Measurements from ENCODE around the gene EFNA5. TPM values are rescaled to one million over a fixed set of nuclear protein-coding genes. Genes with fewer than 3 reads are reported as not detected.

Gene EFNA5
- total RNA-seq, 1 experiment from 2014 or later, result 5.8 TPM

DNA sequence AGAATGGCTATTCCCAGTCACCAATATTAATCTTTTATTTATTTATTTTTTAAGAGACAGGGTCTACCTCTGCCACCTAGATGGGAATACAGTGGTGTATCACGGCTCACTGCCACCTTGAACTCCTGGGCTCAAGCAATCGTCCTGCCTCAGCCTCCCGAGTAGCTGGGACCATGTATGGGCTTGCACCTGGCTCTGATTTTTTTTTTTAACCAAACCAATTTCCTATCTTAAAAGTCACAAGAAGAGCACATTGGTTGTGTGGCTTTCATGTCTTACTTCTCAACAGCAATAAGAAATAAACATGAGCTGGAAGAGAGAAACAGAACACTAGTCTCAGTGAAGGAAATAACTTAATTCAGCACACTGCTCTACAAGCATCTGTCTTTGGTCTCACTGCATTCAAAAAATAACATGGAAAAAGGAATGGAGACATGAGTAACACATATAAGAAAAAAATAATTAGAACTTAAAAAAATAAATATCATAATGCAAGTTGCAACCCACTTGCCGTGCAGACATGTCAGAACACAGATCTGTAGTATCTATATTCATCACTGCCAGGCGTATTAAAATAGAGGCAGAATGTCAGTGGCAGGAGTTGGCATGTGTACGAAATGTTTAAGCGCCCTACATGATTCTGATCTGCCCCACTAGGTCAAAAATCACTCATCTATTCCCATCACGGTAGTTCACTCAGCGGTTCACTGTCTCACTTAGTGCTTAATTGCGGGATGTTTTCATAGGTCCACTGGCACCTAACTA, 66.4 kb downstream of the EFNA5 start:
- no peak for DNase-seq (ENCODE audit: low read depth)

DNA sequence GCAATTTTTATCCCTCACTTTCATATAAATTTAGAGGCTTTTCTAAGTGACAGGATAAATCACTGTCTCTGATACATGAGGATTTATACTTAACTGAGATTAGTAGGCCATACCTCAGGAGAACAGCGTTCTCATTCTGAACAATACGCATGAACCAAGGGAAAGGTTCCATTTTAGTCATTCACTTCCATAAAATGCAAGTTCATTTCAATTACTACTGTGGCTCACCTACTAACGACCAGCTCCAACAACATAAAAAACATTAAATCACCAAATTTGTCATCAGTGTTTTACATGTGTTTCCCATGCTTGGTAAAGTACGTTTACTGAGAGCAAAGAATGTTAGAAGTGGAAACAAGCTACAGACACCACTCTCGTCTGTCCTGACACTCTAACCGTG, 67.4 kb downstream of the EFNA5 start:
- DNase-seq (ENCODE audit: low read depth), result no peak

DNA sequence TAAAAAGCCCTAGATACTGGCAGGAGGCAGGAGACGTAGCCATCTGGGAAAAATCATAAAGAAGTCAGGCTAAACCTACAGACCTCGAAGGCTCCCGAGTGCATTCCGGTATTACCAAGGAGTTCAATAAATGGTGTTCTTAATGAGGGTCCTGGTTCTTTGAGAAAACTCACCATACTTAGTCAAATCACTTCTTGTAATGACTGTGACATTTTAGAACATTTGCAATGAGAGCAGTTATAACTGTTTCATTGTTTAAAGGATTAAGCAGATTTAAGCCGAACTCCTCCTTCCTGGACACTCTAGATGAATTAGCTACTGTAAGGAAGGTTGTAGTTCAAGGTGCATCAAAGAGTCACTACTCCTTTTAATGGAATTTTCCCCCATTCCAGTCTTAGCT, 67.8 kb downstream of the EFNA5 start:
- DNase-seq (ENCODE audit: low read depth), result no peak

DNA sequence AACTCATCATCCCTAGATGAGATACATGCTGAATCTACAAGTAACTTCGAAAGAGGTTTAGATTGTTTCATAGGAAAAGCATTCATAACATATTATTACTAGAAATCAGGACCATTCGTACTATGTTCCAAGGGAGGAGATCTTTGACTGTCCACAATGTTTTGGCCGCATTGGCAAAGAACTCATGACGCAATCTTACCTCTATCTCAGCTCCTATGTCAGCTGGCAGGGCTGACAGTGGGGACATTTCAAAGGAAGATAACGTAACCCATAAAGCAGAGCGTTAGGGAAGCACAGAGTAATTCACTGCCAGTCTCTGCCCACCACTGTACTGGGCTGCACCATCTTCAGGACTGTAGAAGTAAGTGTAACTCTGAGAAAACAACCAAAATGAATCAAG, 69.7 kb downstream of the EFNA5 start:
- DNase-seq (ENCODE audit: low read depth), result no peak

DNA sequence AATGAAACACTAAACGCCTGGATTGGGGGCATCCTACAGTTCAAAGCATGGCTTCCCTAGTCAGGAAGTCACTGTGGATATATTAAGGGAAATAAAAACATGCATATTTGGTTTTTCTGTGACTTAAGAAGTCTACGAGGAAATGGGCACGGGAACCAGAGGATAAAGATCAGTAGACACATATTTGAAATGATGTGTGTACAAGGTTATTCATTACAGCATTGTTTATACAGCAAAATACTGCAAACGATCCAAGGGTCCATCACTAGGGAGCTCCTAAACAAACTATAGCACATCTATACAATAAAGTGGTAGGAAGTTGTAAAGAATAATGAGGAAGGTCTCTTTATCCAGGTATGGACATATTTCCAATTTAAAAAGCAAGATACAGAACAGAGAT, 71.8 kb downstream of the EFNA5 start:
- no peak for DNase-seq (ENCODE audit: low read depth)

DNA sequence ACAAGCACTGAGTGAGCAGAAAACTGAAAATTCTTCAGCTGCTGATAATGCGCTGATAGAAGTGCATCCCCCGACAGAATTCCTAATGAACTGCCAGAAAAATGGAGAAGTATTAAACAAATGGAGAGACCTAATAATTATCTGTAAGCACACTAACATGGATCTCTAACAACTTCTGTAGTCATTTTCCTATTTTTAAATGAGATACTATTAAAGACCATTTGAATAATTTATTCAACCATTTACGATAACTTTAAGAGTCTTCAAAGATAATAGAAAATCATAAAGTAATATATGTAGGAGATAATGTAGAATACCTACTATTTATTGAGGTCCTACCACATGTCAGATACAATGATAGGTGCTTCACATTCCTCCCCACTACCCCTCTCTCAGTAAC, 72.9 kb downstream of the EFNA5 start:
- DNase-seq (ENCODE audit: low read depth), result no peak

DNA sequence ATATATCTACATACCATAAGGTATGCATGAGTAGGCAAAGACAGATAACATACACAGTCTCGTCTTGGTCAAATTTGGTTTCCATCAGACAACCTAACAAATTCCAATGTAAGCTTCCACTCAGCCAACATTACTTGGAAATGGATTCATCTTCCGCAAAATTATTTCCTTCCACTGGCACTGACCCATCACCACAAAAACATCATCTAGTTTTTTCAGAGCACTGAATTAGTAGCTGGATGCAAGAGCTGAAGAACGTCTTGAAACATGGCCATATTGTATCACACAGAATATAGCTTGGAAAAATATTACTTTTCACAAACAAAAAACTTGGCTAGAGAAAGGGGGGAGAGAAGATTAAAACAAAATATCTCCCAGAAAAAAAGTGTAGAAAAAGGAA, 73.5 kb downstream of the EFNA5 start:
- DNase-seq (ENCODE audit: low read depth), result no peak

DNA sequence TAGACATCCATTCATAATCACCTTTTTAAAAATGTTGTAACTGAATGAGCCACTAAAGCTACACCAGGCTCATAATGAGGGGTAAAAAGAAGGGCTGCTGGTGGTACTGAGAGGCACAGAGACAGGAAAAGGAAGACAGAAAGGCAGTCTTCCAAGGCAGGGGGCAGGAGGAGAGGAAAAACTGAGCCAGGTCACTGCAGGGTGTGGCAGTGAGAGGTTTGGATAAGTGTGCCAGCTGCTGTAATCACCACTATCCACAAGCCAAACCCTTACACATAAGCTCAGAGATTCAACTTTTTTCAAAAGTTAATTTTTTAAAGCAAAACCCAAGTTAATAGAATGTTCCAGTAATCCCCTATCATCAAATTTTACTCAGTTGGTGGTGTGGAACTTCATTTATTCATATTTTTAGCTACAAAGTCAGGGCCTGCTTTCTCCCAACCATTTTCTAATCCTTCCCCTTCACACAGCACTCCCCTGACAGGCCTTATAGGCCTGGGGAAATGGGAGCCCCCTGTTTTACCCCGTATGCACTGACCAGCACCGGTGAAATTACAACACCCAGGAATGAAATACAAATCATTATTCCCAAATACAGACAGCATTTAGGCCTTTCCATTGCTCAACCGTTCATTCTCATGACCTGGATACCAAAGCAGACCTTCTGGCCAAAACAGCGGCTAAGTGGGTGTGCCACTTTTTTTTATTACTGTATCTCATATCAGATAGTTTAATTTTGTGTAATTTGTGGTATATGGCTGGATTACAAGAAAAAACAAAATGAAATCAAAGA, 76.3 kb downstream of the EFNA5 start:
- DNase-seq (ENCODE audit: low read depth), result peak; percentile 23

DNA sequence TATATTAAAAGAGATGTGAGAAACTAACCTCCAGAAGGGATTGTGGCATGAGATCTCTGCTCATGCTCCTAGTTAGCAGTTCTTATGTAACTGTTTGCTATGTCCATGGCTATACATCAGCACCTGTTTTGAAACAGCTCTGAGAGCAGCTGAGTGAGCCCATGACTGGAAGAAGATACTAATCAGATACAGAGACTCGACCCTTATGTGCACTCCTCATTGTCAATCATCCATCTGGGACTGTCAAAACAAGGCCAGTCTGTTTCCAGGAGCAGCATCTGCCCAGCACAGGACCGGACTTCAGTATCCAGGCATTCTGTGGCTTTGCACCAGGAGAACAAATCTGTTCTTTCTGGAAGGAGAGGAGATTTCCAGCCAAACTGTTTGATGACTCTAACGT, 77.7 kb downstream of the EFNA5 start:
- DNase-seq (ENCODE audit: low read depth), result no peak

DNA sequence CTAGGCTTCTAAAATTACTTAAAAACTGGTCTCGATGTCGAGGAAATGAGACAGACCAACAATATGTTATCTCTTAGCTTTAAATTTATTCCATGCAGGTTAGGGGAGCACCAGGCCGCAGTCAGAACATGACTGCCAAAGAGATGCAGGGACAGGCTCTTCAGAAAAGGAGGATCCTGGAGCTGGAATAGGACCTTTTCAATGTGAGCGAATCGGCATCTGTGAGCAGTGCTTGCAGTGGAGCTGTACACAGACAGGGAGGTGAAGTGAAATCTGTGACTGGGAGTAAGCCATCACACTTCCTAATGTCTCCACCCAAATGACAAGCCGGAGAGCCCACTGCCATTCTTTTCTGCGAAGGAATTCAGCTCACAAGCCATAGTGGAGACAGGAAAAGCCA, 78.2 kb downstream of the EFNA5 start:
- DNase-seq (ENCODE audit: low read depth), result no peak

DNA sequence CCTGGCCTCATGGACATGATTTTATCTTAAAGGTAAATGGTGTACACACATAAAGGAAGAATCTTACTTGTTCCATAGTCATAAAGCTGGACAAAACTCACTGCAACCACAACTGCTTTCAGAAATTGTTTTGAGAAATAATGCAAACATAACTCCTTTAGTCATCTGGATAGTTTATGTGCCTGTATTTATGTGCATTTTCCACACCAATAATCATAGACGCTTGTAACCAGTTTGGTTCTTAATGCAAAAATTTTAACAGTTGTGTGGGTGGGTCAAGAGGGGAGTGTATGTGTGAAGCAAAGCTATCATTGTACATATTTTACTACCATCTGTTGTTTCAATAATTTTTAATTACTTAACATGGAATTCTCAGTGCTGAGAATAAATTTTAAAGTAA, 80.1 kb downstream of the EFNA5 start:
- DNase-seq (ENCODE audit: low read depth), result no peak

DNA sequence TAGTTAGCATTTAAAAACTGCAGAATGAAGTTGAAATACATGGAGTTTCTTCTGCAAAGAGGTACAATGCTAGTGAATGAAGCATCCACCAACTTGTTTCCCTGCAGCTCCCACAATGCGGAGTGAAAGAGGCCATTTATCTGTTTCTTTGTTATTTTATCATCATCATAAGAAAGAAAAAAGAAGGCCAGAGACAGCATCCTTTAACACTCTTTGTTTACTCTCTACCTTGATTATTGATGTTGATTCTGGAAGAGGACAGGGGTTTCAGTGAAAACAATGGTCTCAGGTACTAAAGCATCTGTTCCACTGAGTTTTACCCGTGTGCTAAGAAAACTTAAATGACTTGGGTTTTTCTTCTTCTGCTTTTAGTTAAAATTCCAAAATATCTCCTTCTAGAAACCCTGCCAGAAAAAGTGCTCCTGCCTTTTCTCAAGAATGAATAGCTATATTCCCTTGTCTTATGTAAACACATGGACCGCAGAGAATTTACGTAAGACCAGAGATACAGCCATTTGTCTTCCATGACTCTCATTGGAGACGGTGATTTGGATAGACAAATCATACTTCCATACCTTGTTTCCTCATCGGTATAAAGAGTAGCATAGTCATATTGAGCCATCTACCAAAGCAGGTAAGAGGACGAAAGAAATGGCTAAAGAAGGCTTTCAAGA, 81.1 kb downstream of the EFNA5 start:
- no peak for DNase-seq (ENCODE audit: low read depth)

DNA sequence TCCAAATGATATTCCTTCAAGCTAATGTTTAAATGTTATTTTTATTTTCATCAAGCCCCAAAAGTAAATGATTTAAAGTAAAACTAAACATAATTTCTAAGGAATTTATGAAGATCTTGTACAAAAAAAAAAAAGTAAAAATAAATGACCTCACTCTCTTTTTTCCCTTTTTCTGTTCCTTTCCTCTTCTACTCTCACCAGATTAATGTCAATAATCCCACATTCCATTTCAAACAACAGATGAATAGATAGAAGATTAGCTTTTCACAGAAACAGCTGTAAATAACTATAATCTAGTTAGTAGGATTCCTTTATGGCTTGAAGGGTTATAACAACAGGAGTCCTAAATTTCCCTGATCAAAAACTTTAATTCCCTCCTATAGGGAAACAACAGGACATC, 88.1 kb downstream of the EFNA5 start:
- DNase-seq (ENCODE audit: low read depth), result no peak

DNA sequence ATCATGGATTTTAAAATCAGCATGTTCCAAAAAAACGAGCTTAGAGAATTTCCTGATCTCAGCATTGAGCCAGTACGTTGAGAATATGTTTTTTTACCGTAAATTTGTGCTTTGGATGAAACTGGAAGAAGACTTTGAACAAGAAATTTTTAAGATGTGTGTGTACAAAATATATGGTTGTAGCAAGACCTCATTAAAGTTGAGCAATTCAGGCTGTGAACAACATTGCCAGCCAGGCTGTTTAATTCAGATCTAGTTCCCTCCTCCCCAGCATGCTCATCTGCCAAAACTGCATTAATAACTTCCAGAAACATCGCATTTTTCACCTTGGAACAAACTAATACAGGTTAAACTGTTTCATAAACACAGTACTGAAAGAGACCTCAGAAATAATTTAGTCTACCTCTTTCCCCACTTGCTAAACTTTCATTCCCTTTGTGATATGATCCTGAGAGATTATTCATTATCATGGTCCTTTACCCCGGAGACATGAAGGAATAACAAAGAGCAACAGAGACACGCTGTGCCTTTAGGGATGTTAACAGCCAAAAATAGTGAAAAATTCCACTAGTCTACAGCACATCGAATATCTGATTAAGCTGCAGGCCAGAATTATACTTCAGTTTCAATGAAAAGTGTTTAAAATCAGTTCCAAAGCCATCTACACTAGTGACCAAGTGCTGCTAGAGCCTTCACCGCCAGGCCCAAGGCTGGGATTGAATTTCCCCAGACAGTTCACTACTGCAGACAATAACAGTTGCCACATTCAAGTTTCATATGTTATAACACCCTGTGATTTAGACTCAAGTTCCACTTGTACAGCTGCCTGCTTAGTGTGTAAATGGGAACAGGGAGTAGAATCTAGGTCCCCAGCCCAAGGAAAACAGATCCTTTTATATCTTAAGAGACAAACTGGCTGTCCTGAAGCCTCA, 89.6 kb downstream of the EFNA5 start:
- no peak for DNase-seq (ENCODE audit: low read depth)

DNA sequence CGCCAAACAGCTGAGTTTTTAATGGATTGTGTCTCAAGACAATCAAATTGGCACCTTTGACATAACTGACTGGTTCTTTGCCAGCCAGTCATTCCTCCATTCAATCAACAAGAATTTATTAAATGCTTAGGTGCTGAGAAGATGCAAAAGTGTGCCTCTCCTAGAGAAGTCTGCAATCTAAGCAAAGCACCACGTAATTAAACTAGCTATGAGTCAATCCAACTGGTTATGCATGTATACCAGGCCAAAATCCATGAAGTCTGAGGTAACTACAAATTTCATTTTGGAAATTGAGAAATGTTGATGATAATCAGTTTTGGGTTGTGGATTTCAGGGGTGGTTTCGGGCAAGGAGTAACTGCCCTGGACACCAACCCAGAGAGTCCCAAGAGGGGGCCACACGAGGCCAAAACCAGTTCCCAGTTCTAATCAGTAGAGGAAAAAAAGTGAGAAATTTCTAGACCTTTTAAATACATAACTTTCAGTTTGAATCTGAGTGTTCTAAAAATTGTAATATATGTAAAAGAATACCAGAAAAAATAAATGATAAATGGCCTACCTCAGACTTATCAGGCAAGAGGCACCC, 92.6 kb downstream of the EFNA5 start:
- DNase-seq (ENCODE audit: low read depth), result no peak

DNA sequence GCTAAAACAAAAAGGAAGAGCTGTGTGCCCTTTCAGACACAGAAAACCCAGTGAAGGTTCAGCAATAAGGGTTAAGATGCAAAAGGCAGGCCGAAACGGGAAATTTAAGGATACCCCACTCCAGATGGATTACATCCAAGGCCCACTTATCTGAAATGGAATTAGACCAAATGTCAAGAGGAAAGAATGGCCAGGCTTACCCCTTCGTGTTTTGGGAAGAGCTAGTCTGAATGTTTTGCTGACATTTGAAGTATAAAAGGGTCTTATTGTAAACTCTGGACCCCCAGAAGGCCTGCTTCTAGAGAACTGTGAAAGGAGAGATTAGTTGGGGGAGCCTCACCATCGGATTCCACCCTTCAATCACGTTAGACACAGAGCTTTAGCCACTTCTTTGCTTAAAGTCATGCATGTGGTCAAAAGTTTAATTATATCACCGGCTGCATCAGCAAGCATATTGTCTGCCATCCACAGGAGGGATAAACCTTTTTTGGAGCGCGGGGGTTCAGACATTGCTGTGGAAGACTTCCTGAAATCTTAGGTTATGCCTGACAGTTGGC, 93.3 kb downstream of the EFNA5 start:
- no peak for DNase-seq (ENCODE audit: low read depth)

DNA sequence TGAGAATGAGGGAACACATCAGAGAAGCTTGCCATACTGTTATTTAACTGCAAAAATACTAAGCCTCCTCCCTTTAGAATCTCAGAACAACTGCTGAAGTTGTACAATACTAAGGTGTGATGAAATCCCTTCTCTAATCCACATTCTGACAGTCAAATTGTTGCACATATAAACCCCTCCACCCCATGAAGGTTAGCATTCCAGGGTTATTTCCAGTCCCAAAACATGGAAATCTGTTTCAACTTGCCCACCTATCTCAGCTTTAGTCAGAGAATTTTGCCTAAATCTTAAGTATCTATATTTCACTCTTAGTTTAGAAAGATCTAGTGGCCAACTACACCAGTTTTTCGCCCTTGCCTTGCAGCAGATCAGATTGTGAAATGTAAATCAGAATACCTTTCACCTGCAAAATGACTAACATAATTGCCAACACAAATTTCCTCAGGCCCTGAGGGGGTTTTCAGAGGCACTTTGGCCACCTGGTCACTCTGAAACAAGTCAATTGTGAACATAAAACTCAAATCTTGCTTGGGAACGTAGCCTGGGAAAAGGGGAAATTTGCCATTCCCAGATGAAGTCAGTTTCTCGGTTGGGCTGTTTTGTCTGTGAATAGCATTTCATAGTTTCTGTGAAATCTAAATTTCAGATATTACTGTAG, 93.9 kb downstream of the EFNA5 start:
- no peak for DNase-seq (ENCODE audit: low read depth)

DNA sequence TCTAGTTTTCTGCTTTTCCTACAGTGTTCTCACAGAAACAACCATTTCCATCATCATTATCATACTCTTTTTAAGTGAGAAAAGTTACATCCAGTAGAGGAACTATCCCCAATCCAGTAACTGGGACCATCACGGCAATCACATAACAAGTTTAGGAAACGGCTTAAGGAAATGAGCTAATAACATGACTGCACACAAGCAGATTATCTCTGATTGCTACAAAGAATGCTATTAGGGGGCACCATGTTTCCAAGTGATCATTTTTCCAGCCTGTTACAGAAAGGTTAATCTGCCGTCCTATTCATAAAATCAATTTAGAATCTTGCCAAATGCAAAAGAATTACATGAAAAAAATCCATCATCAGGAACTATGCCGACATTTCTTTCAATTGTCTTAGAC, 94.6 kb downstream of the EFNA5 start:
- no peak for DNase-seq (ENCODE audit: low read depth)

DNA sequence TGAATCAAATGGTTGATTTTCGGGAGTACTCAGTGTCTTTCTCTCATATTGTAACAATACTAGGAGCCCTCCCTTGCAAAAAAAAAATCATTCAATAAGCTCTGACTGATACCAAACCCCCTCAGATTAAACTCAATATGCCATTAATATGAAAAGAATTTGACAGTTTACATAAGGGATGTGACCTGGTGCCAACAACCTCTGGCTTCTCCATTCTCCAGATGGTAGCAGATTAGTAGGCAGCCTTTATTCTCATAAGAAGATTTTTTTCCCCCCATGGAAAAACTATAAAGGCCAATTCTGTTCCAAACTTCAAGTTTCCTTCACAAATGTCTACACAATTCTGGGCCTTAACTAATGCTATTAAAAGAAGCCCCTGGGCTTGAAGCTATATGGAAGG, 96.5 kb downstream of the EFNA5 start:
- DNase-seq (ENCODE audit: low read depth), result no peak

DNA sequence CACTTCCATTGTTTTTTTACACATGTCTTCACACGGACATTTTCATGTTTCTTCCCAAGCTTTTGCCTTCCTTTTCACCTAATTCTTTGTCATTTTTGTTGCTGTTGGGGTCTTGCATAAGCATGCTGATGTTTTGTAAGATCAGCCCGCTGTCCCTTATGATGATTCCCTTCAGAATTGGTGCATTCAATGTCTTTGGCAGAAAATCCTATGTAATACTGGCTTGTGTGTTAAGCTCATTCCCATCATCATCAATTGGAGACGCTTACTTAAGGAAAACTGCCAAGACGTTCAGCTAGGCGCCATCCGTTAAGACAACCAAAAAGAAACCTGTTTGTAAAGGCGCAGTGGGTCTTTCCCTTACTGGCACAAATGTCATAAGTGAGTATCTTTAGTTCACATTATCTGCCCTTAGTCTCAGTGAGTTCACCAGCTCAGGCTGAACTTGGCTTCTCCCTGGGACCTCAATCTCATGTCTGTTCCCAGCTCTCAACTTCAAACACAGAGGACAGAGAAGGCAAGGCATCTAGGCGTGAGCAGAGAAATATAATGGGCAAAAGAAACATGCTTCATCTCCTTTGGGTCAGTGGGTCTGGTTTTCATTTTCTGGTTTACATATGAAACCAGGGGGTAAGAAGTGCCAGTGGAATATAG, 97.9 kb downstream of the EFNA5 start:
- no peak for DNase-seq (ENCODE audit: low read depth)

All from Daoy (cell line).